HEK293T (cell line): Measurements from ENCODE around the gene DYRK2.

Source experiments
- CTCF ChIA-PET: fragments of 350-600 bp; formaldehyde crosslinking; extraction: SDS; loops from one replicate; lab custom pipeline; 2021; ENCODE audit warnings: antibody characterized with exemption, inconsistent platforms; lab: Yijun Ruan, JAX
- POLR2A ChIA-PET: fragments of 350-600 bp; formaldehyde crosslinking; extraction: SDS; loops from one replicate; lab custom pipeline; 2020; ENCODE audit warnings: antibody characterized with exemption, inconsistent platforms; lab: Yijun Ruan, JAX
- DNase-seq: peaks from one replicate; pipeline ENCODE4 v3.0.0; 2012; ENCODE audit warnings: mixed read lengths; ENCODE audit errors: extremely low spot score
- ARNT ChIP-seq: fragments of 450-650 bp; IDR thresholded peaks from 2 replicates; pipeline ENCODE4 v1.6.1; 2017; ENCODE audit warnings: mild to moderate bottlenecking
- BHLHE40 ChIP-seq: fragments of 450-650 bp; IDR thresholded peaks from 2 replicates; pipeline ENCODE4 v1.6.1; 2016; ENCODE audit warnings: mild to moderate bottlenecking, moderate library complexity, borderline replicate concordance
- CTBP1 ChIP-seq: fragments of 450-650 bp; IDR thresholded peaks from 2 replicates; pipeline ENCODE4 v1.6.1; 2016; ENCODE audit warnings: borderline replicate concordance
- ELF4 ChIP-seq: fragments of 450-650 bp; IDR thresholded peaks from 2 replicates; pipeline ENCODE4 v1.6.1; 2017; ENCODE audit warnings: antibody characterized with exemption
- FOXA1 ChIP-seq: fragments of 450-650 bp; IDR thresholded peaks from 2 replicates; pipeline ENCODE4 v1.6.1; 2016; ENCODE audit warnings: mild to moderate bottlenecking
- FOXK2 ChIP-seq: fragments of 450-650 bp; IDR thresholded peaks from 2 replicates; pipeline ENCODE4 v1.6.1; 2016; ENCODE audit warnings: mild to moderate bottlenecking
- FOXM1 ChIP-seq: fragments of 450-650 bp; IDR thresholded peaks from 2 replicates; pipeline ENCODE4 v1.6.1; 2017; ENCODE audit warnings: mild to moderate bottlenecking, borderline replicate concordance
- HDGF ChIP-seq: fragments of 450-650 bp; IDR thresholded peaks from 2 replicates; pipeline ENCODE4 v1.6.1; 2017; ENCODE audit warnings: antibody characterized with exemption, borderline replicate concordance
- L3MBTL2 ChIP-seq: fragments of 450-650 bp; conservative IDR thresholded peaks from 2 replicates; pipeline ENCODE4 v1.6.1; 2016; ENCODE audit warnings: mild to moderate bottlenecking
- LEF1 ChIP-seq: fragments of 450-650 bp; IDR thresholded peaks from 2 replicates; pipeline ENCODE4 v1.6.1; 2017; ENCODE audit warnings: mild to moderate bottlenecking, borderline replicate concordance
- NFRKB ChIP-seq: fragments of 450-650 bp; IDR thresholded peaks from 2 replicates; pipeline ENCODE4 v1.6.1; 2016; ENCODE audit warnings: mild to moderate bottlenecking, moderate library complexity
- SP1 ChIP-seq: fragments of 450-650 bp; IDR thresholded peaks from 2 replicates; pipeline ENCODE4 v1.6.1; 2017
- SUZ12 ChIP-seq: fragments of 450-650 bp; IDR thresholded peaks from 2 replicates; pipeline ENCODE4 v1.6.1; 2016; ENCODE audit warnings: mild to moderate bottlenecking
- TARDBP ChIP-seq: fragments of 450-650 bp; IDR thresholded peaks from 2 replicates; pipeline ENCODE4 v1.6.1; 2016
- ZNF384 ChIP-seq: fragments of 450-650 bp; IDR thresholded peaks from 2 replicates; pipeline ENCODE4 v1.6.1; 2016
- TF ChIP-seq, protein P1 (sequence below): fragments of 450-650 bp; IDR thresholded peaks from 2 replicates; pipeline ENCODE4 v1.6.1; 2016

DYRK2 gene

DNA sequence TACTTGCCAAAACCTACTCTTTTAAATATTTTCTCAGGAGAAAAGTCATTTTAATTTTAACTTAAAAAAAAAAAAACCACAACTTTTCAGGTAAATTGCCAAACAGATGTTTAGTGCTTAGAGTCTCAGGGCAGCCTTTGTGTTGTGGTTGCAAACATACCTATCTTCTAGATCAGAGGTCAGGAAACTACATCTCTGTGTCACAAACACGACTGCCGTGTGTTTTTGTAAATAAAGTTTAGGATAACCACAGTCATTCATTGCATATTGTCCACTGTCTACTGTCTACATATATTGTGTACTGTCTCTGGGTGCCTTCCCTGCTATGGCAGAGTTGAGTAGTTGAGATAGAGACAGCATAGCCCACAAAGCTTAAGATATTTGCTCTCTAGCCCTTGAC is 48.9 kb downstream of the DYRK2 start:
- POLR2A ChIA-PET = no interaction called here
- CTCF ChIA-PET = no interaction called here
- TF ChIP-seq SUZ12 (no peak), BHLHE40 (no peak)
- no peak for DNase-seq

DNA sequence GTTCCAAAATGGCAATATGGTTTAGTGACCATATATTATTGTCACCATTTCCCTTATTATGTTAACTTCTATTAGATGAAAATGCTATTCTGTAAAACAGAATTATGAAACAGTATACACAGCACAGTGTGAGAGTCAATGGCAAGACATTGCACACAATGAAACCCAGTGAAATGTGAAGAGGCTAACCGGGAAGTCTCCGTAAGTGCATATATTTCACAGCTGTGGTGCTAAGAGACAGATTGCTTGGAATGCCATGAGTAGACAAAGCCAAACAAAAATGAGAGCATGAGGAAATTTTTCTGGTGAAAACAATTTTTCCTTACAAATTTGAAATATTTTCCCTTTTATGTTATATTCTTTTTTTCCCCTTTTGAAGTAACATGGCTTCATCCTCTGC is 49.4 kb downstream of the DYRK2 start:
- ChIA-PET POLR2A (no interaction called here), CTCF (no interaction called here)
- TF ChIP-seq ARNT = no peak
- TF ChIP-seq, protein P1, sequence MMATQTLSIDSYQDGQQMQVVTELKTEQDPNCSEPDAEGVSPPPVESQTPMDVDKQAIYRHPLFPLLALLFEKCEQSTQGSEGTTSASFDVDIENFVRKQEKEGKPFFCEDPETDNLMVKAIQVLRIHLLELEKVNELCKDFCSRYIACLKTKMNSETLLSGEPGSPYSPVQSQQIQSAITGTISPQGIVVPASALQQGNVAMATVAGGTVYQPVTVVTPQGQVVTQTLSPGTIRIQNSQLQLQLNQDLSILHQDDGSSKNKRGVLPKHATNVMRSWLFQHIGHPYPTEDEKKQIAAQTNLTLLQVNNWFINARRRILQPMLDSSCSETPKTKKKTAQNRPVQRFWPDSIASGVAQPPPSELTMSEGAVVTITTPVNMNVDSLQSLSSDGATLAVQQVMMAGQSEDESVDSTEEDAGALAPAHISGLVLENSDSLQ = no peak
- no peak for TF ChIP-seq BHLHE40
- TF ChIP-seq FOXM1 = no peak
- TF ChIP-seq TARDBP = no peak
- TF ChIP-seq NFRKB = no peak
- TF ChIP-seq SUZ12 = no peak
- TF ChIP-seq FOXK2 = no peak
- TF ChIP-seq L3MBTL2 = no peak
- TF ChIP-seq FOXA1 = no peak
- TF ChIP-seq CTBP1 = no peak
- TF ChIP-seq LEF1 = no peak
- TF ChIP-seq SP1 = no peak
- no peak for TF ChIP-seq ZNF384
- TF ChIP-seq HDGF = no peak
- TF ChIP-seq ELF4 = no peak
- DNase-seq = no peak

DNA sequence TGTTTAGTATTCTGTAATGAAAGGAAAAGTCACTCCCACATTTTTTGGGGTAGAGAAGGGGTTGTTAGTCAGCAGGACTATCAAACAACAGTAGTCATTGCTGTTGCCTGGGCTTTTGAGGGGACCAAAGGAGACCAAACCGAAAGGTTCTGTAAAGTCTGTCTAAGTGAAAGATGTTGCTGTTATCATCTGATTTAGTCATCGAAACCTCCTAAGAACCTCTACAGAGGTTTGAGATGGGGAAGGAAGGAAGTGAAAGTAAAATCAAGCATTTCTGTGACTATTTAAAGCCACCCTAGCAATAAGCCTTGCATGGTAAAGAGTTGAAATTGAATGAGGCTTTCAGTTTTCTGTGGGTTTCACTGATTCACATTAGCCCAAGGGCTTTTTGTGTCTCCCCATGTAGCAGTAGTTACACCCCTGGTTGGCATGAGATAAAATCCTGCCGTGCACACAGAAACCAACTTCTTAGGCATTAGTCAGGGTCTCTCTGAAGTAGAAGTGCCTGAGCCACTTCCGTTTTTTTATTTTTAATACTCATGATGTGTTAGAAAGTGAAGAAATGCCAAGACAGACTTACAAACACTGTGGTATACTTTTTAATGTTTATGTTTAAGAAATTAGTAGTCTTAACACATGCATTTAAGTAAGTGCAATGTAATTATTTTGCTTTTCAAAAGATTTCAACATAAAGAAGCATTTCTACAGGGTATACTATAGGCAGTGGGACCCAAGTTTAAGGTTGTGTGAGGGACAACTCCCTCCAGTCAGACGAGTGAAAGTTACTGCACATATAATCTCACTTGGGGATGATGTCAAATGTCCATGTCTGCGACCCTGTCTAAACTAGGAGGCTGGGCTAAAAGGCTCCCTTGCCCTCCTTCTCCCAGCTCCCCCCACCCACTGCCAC is 50.4 kb downstream of the DYRK2 start:
- DNase-seq = no peak
- POLR2A ChIA-PET = no interaction called here
- CTCF ChIA-PET = no interaction called here
- no peak for TF ChIP-seq TARDBP
- no peak for TF ChIP-seq FOXM1
- TF ChIP-seq CTBP1 = no peak
- TF ChIP-seq BHLHE40 = no peak
- TF ChIP-seq LEF1 = no peak

DNA sequence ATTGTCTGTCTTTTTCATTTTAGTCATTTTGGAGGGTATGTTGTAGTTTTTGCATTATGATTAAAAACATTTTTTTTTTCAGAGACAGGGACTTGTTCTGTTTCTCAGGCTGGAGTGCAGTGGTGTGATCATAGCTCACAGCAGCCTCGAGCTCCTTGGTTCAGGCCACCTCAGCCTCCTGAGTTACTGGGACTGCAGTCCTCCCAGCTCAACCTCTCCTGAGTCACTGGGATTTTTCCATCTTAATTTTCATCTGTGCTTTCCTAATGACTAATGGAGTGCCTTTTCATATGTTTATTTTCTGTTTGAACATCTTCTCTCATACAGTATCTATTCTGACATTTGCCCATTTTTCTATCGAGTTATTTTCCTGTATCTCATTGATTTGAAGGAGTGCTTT is 52.6 kb downstream of the DYRK2 start:
- DNase-seq = no peak
- TF ChIP-seq TARDBP (no peak), BHLHE40 (no peak), ARNT (no peak), HDGF (no peak), ZNF384 (no peak), ELF4 (no peak), SP1 (no peak), LEF1 (no peak), SUZ12 (no peak), CTBP1 (no peak), NFRKB (no peak), FOXM1 (no peak), FOXK2 (no peak)
- TF ChIP-seq, protein P1 = no peak
- CTCF ChIA-PET = interaction anchor here (0.7 kb wide), 1 partner anchor 40 kb away, joined by 3 read pairs; no protein-coding TSS in a partner anchor
- POLR2A ChIA-PET = no interaction called here

DNA sequence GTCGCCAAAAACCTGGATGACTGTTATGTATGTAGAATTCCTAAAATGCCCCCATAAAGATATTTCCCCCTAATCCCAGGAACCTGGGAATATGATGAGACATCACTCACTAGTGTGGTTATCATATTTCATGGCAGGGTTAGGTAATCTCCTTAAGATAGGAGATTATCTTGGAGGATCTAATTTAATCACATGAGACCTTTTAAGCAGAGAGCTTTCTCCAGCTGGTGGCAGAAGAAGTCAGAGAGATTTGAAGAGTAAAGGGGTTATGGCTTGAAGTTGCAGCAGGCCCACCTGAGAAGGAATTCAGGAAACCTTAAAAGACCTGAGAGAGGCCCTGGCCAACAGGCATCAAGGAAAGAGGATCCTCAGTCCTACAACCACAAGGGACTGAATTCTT is 53.6 kb downstream of the DYRK2 start:
- ChIA-PET POLR2A (no interaction called here), CTCF (no interaction called here)
- TF ChIP-seq SUZ12 (no peak), HDGF (no peak), FOXM1 (no peak), NFRKB (no peak), BHLHE40 (no peak), CTBP1 (no peak), L3MBTL2 (no peak), ZNF384 (no peak), ELF4 (no peak), LEF1 (no peak), FOXK2 (no peak), TARDBP (no peak), FOXA1 (no peak), SP1 (no peak), ARNT (no peak)
- TF ChIP-seq, protein P1 = no peak
- DNase-seq = no peak

DNA sequence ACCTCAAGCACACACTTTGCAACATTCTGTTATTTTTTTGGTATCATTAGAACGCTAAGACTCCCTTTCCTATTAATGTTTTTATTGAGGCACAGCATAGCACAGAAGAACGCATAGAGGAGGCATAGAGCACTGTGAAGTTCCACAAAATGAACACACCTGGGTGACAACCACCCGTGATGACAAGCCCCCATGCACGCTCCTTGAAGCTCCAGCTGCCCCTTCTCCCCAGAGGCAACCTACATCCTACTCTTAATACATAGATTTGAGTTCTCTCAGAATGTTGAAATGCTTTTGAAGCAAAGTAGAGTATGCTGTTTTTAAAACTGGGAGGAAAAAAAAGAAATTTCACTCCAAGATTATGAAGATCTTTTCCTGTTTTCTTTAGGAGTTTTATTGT is 55.5 kb downstream of the DYRK2 start:
- CTCF ChIA-PET = no interaction called here
- TF ChIP-seq, protein P1 = no peak
- TF ChIP-seq FOXM1 = no peak
- POLR2A ChIA-PET = no interaction called here

More for the DNA sequence above, 55.5 kb downstream of the DYRK2 start:
- no peak for DNase-seq
